ENCODE results near the gene TCF25.
"Not testable (repeated sequence)": the region's sequence is repeated elsewhere in the genome, so short reads cannot be mapped to it uniquely, and the experiment has no call there.

TCF25 gene, protein sequence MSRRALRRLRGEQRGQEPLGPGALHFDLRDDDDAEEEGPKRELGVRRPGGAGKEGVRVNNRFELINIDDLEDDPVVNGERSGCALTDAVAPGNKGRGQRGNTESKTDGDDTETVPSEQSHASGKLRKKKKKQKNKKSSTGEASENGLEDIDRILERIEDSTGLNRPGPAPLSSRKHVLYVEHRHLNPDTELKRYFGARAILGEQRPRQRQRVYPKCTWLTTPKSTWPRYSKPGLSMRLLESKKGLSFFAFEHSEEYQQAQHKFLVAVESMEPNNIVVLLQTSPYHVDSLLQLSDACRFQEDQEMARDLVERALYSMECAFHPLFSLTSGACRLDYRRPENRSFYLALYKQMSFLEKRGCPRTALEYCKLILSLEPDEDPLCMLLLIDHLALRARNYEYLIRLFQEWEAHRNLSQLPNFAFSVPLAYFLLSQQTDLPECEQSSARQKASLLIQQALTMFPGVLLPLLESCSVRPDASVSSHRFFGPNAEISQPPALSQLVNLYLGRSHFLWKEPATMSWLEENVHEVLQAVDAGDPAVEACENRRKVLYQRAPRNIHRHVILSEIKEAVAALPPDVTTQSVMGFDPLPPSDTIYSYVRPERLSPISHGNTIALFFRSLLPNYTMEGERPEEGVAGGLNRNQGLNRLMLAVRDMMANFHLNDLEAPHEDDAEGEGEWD

DNA sequence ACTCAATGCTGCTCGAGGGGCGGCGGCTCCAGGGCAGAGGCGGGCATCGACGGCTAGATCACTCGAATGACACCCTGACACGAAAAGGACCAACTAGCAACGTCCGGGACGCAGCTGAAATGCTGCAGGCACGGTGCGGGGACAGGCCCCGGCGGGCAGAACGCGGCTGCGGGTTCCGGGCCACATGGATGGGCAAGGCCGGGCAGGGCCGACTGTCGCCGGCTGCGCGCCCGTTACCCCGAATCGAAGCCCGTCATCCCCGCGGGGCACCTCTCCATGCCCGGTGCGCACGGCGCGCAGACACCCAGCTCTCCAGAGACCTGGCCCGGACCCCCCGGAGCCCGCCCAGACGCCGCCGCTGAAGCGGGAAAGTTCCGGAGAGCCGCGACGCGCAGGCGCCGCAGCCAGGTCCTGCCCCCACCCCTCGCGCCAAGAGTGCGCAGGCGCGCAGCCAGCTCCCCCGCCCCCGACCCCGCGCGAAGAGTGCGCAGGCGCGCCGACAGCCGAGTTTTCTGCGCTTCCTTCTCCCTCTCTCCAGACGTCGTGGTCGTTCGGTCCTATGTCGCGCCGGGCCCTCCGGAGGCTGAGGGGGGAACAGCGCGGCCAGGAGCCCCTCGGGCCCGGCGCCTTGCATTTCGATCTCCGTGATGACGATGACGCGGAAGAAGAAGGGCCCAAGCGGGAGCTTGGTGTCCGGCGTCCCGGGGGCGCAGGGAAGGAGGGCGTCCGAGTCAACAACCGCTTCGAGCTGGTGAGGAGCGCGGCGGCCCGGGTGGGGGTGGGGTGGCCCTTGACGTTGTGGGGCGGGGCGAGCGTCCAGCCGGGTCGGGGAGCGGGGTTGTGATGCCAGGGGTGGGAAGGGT lies at the start of gene TCF25:
TCF25 (plus strand) TSS at position 484 of the 863 bp plus-strand sequence; CDS start at position 560, 76 bp downstream.
- DNase-seq (ENCODE audit: low read depth, low spot score) = peak; percentile 62

DNA sequence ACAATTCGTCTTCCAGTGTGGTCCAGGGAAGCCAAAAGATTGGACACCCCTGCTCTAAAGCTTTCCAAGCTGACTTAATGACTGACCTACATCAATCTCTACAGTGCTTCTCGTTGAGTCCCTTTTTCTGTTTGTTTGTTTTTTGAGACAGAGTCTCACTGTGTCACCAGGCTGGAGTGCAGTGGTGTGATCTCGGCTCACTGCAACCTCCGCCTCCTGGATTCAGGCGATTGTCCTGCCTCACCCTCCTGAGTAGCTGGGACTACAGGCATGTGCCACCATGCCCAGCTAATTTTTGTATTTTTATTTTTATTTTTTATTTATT lies 49.6 kb upstream of the TCF25 start:
- not testable (repeated sequence) for DNase-seq (ENCODE audit: low read depth, low spot score)

DNA sequence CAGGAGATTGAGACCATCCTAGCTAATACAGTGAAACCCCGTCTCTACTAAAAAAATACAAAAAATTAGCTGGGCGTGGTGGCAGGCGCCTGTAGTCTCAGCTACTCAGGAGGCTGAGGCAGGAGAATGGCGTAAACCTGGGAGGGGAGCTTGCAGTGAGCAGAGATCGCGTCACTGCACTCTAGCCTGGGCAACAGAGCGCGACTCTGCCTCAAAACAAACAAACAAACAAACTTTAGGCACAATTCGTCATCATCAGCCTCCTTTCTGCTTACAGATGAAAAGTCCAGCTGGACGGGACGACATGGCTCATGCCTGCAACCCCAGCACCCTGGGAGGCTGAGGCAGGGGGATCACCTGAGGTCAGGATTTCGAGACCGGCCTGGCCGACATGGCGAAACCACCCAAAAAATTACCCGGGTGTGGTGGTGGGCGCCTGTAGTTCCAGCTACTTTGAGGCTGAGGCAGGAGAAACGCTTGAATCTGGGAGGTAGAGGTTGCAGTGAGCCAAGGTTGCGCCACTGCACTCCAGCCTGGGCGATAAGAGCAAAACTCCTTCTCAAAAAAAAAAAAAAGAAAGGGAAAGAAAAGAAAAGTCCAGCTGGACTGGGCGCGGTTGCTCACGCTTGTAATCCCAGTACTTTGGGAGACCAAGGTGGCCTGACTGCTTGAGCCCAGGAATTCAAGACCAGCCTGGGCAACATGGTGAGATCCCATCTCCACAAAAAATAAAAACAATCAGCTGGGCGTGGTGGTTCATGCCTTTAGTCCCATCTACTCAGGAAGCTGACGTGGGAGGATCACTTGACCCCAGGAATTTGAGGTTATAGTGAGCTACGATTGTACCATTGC lies 46.6 kb upstream of the TCF25 start:
- DNase-seq (ENCODE audit: low read depth, low spot score) = no peak

DNA sequence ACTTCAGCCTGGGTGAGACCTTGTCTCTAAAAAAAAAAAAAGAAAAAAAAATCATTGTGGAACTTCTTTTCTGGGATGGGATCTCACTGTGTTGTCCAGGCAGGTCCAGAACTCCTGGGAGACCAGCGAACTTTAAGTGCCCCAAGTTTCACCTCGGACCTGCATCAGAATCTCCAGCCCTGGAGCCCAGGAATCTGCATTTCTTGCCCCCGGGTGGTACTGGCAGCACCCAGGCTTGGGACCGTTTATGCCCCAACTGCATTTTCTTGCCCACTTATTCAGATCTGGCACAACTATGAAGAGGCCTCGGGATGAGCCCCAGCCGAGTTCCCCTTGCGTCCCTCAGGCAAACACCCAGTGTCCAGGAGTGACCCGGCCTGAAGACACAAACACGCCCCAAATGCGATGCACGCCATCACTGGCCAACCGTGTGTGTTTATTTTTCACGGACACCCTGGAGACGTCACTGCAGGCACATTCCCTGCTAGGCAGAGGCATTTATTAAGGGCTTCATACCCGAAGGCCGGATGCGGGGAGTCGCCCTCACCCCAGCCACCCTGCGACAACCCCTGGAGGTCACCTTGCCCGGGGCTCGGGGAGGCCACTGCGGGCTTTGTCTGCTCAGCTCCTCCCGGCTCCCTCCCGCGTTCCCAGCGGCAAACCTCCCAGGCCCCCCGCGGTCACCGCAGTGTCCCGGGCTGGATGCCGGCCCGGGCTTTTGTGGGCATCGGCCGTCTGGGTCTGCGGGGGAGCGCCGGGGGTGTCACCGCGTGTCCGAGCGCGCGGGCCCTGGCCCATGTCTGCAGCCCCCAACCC lies 45.8 kb upstream of the TCF25 start:
- DNase-seq (ENCODE audit: low read depth, low spot score) = no peak

DNA sequence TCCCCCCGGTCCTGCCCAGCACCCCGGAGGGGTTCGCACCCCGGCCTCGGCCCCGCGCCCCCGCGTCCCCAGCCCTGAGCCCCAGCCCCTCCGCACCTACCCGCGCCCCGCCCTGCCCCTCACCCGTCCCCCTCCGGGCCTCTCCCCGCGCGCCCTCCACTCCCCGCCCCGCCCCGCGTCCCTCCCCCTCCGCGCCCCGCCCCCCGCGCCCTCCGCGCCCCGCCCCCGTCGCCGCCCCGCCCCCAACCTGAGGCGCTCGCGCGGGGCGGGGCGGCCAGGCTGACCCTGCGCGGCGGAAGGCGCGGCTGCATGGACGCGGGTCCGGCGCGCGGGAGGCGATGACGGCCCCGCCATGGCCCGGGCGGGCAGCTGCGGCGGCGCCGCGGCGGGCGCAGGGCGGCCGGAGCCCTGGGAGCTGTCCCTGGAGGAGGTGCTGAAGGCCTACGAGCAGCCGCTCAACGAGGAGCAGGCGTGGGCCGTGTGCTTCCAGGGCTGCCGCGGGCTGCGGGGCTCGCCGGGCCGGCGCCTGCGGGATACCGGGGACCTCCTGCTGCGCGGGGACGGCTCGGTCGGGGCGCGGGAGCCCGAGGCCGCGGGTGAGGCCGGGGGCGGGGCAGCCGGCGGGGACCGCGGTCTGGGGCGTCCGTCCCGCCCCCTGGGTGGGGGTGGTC lies 45.1 kb upstream of the TCF25 start, which contains the start of gene SPIRE2:
SPIRE2 (plus strand) TSS at position 277 of the 671 bp plus-strand sequence; CDS start at position 353, 76 bp downstream.
- DNase-seq (ENCODE audit: low read depth, low spot score) = no peak

DNA sequence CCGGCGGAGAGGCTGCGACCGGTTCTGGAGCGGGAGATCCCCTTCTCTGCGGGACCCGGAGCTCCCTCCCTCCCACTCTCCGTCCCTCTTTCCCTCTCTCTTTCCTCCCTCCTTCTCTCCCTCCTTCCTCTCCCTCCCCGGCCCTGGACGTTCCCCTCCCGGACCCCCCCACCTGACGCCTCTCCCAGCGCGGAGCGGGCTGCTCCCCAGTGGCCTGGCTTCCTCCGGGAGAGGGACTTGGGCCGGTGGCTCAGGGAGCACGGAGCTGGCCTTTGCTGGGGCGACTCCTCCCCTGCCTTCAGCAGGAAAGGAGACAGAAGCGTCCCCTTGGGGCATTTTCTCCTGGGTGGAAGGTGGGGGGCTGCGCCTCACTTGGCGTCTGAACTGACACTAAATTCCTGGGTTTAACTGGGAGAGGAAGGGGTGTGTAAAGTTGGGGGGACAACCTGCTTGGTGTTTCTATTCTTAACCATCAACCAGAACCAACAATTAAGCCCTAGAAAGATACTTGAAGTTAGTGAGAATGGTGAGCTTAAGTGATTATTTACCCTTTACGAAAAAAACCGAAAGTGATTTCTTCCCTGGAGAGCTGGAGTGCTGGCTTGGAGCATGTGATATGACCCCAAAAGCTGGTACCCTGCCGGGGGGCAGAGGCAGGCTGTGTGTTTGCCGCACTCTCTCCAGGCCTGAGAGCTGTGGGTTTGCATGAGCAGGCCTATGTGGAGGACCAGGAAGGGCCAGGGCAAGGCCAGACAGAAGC lies 44.3 kb upstream of the TCF25 start:
- no peak for DNase-seq (ENCODE audit: low read depth, low spot score)

DNA sequence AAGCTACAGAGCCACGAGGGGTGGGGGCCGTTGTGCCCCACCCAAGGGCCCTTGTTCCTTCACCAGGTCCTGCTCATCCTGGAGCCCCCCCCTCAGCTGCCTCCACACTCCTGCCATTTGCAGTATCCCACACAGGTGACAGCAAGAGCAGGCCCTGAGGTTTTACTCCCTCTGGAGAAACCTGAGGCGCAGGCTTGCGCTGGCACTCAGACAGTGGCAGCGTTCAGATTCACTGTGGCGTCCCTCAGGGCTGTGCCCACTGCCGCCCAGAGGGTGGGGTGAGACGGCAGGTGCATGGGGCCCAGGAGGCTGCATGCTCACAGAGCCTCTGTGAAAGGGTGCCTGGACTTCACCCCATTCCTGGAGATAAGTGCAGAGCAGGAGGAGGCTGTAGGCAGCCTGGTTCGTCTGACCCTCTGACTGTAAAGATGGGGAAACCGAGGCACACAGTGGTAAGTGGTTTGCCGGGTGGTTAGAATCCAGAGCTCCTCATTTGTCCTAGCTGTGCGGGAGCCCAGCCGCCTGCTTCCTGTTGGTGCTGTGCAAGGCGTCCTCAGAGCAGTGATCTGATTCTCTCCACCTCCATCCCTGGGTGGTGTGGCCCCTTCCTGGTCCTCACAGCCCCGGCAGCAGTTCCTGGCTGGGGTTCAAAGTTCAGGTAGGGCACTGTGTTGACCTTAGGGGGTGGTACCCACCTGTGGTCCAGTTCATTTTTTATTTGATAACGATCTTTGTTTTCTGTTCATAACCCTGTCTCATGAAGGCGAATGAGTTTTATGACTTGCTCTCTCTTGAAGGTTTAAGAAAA lies 43.6 kb upstream of the TCF25 start:
- DNase-seq (ENCODE audit: low read depth, low spot score) = no peak

DNA sequence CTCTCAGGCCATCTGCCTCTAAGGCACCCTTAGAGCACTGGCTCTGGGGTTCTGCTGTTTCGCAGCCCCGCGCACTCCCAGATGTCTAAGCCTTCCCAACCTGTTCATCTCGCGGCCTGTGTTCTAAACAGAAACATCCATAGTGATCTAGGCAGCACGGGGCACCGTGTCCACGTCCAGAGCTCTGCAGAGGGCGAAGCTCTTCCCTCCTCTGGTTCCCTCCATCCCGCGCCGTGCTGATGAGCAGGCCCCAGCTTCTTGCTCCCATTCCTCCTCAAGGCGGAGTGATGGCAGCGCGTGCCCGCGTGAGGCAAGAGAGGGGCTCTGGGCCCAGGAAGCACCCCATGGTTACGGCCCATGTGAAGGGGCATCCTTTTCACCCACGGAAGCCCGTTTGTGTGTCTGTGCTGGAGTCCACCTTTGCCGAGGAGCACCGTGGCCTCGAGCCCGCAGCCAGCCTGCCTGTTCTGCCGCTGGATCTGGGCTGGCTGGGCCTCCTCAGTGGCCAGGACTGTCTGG lies 41.5 kb upstream of the TCF25 start:
- no peak for DNase-seq (ENCODE audit: low read depth, low spot score)

DNA sequence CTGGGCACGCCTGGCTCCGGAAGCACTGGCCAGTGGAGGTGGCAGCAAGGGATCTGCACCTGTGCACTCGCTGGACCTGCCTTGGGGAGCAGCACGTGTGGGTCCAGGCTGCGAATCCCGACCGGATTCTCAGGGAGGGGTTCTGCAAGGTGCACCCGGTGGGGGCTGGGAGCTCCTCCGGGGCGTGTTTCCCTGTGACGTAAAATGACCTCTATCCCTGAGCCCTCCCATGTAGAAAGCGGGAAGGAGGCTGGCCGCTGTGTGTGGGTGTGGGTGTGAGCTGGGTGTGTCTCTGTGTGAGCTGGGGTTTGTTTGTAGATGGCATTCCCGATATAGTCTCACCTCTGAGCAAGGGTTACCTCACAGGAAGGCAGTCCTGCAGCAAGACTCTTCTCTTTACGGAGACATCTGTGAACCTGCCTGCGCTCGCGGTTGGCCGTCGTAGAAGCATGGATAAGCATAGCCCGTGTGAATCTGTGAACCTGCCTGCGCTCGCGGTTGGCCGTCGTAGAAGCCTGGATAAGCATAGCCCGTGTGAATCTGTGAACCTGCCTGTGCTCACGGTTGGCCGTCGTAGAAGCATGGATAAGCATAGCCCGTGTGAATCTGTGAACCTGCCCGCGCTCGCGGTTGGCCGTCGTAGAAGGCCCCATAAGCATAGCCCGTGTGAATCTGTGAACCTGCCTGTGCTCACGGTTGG lies 39.6 kb upstream of the TCF25 start:
- not testable (repeated sequence) for DNase-seq (ENCODE audit: low read depth, low spot score)

DNA sequence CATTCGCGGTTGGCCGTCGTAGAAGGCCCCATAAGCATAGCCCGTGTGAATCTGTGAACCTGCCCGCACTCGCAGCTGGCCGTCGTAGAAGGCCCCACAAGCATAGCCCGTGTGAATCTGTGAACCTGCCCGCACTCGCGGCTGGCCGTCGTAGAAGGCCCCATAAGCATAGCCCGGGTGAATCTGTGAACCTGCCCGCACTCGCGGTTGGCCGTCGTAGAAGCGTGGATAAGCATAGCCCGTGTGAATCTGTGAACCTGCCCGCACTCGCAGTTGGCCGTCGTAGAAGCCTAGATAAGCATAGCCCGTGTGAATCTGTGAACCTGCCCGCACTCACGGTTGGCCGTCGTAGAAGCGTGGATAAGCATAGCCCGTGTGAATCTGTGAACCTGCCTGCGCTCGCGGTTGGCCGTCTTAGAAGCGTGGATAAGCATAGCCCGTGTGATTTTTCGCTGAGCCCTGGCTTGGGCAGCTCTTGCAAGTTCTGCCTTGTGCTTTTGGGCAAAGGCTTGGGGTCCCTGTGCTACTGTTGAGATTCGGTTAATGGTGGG lies 38.5 kb upstream of the TCF25 start:
- DNase-seq (ENCODE audit: low read depth, low spot score) = not testable (repeated sequence)

DNA sequence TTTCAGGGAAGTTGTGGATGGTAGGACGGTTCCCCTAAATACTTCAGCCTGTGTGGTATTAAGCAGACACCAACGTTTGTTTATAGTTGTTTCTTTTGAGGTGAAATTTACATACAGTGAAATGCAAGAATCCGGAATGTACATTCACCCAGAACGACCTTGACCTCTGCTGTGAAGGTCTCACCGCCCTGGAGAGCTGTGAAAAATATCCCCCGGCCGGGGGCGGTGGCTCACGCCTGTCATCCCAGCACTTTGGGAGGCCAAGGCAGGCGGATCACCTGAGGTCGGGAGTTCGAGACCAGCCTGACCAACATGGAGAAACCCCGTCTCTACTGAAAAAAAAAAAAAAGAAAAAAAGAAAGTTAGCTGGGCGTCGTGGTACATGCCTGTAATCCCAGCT lies 36.9 kb upstream of the TCF25 start:
- DNase-seq (ENCODE audit: low read depth, low spot score) = not testable (repeated sequence)

DNA sequence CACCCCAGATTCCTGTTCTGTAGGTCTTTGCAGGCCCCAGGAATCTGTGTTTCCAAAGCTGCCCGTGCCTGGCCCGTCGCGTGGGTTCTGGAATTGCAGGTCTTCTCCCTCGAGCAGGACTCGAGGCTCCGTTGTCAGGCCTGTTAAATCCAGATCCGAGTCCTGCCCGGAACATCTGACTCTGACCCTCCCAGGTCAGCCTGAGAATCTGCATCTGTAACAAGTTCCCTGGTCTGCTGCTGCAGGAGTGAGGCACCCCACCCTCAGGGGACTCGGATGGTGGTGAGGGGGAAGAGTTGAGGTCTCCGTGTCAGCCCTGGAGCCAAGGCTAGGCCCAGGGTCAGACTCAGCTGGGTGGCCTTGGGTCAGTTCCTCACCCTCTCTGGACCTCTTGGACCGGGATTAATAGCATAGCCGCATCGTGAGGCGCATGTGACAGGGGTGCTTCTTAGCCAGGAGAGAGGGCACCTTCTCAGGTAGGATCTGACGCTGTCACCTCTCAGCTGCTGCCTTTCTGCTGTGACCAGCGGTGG lies 36.3 kb upstream of the TCF25 start:
- no peak for DNase-seq (ENCODE audit: low read depth, low spot score)

DNA sequence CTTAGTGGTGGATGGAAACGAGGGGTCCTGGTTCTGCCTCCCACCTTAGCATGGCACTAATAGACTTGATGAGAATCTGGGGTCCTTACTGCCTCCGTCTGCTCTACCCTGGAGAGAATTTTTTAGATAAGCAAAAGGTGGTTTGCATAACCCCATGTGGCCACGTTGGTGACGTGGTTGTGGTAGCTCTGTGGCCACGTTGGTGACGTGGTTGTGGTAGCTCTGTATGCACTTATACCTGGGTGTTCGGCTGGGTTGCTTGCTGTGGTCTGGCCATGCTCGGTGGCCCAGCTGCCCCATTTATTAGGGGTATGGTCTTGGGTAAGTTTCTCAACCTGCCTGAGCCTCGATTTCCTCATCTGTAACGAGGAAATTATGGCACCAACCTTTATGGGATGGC lies 32.1 kb upstream of the TCF25 start:
- no peak for DNase-seq (ENCODE audit: low read depth, low spot score)

DNA sequence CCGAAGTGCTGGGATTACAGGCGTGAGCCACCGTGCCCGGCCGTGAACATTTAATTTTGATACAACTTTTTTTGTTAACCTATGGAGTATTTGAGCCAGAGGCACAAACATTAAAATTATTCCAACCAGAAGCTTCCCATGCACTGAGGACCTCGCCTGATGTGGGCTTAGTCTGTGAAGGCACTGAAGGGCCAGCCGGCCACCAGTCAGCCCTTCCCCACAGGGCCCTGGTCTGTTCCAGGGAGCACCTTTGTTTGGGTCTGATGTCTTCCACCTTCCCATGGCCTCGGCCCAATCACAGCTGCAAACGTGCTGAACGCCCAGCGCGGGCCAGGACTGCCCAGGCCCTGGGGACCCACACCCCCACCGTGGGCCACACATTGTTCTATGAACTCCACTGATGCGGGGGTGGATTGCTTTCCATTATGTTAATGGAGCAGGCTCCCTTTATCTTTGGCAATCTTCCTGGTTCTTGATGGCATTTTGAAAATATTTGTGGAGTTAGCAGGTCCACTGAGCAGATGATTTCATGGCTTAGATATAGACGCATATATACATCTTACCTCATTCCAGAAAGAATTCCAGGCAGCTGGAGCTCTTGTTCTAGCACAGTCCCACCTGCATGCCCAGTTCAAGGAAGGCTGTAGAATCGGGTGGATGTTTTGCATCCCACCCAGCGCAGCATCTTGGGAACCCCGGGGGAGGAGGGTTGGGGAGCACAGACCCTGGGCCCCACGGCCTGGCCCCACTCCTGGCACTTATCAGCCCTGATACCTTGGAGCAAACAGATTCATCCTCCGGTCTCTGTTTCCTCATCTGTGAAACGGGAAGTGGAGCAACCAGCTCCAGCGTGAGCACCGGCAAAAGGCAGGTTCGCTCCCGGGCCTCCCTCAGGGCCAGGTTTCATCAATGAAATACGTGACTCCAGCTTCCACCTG lies 30.7 kb upstream of the TCF25 start:
- DNase-seq (ENCODE audit: low read depth, low spot score) = no peak

Measured in smooth muscle cell of the brain vasculature (primary cell).